SK-N-DZ (cell line): ENCODE measurements around the gene PDGFRB. TPM values are rescaled to one million over a fixed set of nuclear protein-coding genes. Genes with fewer than 3 reads are reported as not detected.

Source experiments
- DNase-seq: peaks from one replicate; pipeline ENCODE4 v3.0.0-alpha.2; 2015; ENCODE audit warnings: low spot score
- polyA plus RNA-seq, 2 experiments: library from polyadenylated mRNA; depleted of rRNA; stranded (reverse); fragments of >200 nt; gene quantifications; 2 replicates each; pipeline ENCODE4 v1.2.3, GENCODE V29; 2014

The PDGFRB gene
- polyA plus RNA-seq (2014; cell fraction: cytosol; rRNA removed), result 9.7 and 10.5 TPM in 2 replicates
- polyA plus RNA-seq (2014; cell fraction: nucleus; rRNA removed), result 13.0 and 23.0 TPM in 2 replicates

GRCh38 chr5:150155258-150156026, at the start of gene PDGFRB:
Gene PDGFRB (minus strand): TSS chr5:150155845. CDS start chr5:150137047, 18,798 bp downstream.
- peak; percentile 85 for DNase-seq

GRCh38 chr5:150204590-150204960, 48.9 kb upstream of the PDGFRB start:
- DNase-seq, result no peak

DNA sequence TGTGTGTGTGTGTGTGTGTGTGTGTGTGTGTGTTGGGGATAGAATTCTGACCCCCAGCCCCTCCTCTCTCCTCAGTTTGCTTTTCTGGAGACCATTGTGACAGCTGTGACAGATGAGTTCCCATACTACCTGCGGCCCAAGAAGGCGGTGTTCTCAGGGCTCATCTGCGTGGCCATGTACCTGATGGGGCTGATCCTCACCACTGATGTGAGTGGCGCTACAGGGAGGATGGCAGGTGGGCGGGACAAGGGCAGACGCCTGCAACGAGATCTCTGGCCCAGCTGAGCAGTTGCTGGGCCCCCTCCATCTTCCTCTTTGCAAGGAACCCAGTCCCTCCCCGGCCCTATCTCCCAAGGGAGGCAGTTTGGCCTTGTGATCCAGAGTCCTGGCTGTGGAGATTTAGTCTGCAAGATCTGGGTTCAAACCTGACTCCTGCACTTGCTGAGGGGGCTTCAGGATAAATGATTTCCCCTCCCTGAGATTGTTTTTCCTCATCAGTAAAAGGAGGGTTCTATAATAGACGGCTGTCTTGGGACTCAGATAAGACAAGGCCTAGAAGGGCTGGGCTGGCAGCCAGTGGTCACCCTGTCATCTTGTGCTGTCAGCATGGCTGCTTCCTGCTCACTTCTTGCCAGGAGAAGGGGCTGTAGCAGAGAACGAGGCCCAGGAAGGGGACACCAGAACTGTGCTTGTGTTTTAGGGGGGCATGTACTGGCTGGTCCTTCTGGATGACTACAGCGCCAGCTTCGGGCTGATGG, 48.4 kb upstream of the PDGFRB start:
- DNase-seq, result no peak

- DNase-seq, result no peak
These were observed 46.9 kb upstream of the PDGFRB start for GRCh38 chr5:150202501-150202900.

GRCh38 chr5:150197476-150197875, 41.8 kb upstream of the PDGFRB start:
- DNase-seq, result no peak

GRCh38 chr5:150196986-150197385, 41.3 kb upstream of the PDGFRB start:
- DNase-seq, result no peak

DNA sequence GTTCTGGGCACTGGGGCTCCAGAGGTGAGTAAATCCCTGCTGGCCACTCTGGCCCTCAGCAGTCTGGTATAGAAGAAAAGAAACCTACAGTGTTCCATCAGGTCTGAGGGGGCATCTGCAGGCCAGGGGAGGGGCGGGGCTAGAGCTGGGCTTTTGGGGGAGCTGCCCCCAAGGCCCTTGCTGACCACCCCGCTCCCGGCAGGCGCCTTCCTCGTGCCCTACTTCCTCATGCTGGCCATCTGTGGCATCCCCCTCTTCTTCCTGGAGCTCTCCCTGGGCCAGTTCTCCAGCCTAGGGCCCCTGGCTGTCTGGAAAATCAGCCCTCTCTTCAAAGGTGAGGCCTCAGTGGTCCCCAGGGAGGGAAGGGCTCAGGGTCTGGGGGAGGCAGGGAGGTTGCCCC, 40.9 kb upstream of the PDGFRB start:
- DNase-seq, result no peak

DNA sequence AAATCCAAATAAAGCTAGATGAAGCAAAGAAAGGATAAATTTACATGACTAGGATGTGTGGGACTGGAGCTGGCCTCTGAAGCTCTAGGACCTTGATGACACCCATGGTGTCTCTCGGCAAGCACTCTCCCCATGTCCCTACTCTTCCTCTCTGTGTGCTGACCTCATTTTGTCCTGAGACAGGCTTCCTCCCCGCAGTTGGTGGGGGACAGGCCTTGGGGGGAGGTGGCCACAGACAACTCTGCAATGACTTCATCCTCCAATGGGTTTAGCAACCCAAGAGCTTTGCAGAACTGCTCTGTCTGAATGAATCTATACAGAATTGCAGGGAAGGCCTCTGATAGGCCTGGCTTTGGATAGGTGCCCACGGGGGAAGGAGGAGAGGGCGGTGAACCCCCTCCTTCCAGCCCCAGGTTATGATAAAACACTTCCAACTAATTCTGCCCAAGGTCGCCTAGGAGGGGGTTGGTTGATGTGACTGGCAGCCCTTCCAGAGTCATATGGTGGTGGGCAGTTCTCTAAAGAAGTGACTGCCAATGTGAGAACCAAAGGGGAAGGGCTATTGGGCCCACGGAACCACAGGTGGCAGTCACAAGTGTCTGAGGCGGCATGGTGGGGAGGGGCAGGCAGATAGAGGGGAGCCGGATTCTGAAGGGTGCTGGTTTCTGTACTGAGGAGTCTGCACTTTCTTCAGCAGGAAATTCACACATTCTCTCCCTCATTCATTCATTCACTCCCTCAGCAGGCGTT, 40.3 kb upstream of the PDGFRB start:
- DNase-seq, result no peak

DNA sequence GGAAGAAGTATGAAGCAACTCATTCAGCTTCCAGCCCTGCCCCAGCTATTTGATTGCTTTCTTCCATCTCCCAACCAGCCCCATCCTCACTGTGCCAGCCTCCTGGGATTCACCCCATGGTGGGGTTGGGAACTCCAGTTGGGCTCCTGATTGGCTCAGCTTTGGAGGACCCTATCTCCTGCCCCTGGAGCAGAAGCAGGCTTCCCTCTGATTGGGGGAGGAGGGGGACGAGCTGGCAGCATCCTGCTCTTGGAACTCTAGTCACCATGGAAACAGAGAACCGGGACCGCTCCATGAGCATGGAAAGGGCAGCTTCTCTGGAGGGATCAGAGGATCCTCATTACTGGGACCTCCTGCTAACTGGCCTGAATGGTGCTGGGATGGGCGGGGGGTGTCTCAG, 36.8 kb upstream of the PDGFRB start:
- DNase-seq, result peak; percentile 52

DNA sequence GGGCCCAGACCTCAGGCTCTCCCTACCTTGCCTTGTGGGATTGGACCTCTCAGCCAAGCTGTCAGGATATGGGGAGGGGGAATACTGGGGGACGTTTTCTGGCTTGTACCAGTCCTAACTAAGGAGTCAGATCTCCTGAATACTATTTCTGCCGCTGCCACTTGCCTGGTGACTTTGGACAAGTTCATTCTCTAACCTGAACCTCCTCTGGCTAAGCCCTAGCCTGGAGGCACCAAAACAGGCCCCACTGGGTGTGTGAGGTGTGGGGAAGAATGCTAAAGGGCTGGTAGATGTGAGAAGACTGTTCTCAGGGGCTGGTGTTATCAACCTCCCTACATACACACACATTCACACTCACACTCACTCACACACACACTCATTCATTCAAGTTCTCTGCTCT, 35.3 kb upstream of the PDGFRB start:
- DNase-seq, result no peak

- no peak for DNase-seq
These were observed 34.9 kb upstream of the PDGFRB start for GRCh38 chr5:150190503-150190979.

- no peak for DNase-seq
These were observed 34.3 kb upstream of the PDGFRB start, which contains the start of gene SLC6A7 for GRCh38 chr5:150189728-150190502. Gene SLC6A7 (plus strand): TSS chr5:150190062. CDS start chr5:150190328, 266 bp downstream.

DNA sequence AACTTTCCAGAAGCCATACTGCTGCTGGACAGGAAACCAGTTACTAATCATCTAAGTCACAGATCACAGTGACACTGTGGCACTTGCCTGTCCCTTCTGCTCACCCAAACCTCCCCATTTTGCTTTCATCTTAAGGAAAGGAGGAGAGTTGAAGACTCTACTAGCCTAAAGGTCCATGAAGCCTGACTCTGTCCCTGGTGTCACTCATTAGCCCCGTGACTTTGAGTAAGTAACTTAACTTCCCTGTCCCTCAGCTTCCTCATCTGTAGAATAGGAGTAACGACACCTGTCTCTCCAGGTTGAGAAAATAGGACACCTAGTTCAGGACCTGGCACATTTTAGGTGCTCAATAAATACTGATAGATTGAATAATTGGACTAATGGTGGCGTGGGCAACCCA, 33.7 kb upstream of the PDGFRB start:
- DNase-seq, result no peak

DNA sequence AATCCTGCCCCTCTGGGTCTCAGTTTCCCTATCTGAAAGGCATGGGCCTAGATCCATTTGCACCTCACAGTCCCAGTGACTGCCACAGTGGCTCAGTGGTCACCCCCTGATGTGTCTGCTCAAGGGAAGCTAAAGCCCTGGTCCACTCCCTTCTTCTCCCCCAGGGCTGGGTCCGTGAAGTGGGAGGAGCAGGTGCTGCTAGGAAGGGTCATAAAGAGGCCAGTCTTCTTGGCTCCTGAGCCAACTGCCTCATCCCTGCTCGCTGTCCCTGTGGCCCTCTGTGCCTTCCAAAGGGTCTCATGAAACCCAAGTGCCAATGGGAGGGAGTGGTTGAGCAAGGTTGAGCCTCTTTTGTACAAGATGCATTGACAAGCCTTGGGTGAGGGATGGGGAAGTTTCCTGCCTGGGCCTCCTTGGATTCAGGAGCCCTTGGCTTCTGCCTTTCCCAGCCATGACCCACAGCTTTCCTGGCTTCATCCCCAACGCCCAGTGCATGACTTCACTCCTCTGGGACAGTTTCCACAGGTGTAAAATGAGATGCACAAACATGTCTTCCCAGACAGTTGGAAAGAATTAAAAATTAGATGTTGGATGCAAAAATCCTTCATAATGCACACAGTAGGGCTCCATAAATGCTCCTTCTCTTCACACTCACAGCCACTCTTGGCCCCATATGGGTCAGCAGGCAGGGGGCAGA, 32.6 kb upstream of the PDGFRB start:
- DNase-seq, result no peak

DNA sequence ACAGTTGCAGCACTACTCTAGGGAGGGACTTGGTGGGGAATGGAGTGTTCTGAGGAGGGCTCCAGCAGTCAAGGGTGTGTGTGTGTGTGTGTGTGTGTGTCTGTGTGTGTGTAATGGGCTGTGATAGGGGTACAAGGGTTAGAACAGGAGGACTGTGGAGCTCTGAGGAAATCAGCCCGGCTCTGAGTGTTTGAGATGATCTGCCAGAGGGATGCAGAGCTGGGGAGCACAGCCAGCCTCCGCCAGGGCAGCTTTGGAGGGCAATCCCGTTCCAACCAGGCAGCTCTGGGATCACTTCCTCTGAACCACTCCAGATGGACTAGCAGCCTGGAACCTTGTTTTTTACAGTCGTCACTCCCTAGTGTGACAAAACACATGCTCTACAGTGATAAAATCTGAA, 31.3 kb upstream of the PDGFRB start:
- no peak for DNase-seq

GRCh38 chr5:150186137-150186536, 30.5 kb upstream of the PDGFRB start:
- no peak for DNase-seq

- DNase-seq, result no peak
These were observed 29.6 kb upstream of the PDGFRB start for GRCh38 chr5:150184990-150185912.

- no peak for DNase-seq
These were observed 28.4 kb upstream of the PDGFRB start for GRCh38 chr5:150184006-150184405.

DNA sequence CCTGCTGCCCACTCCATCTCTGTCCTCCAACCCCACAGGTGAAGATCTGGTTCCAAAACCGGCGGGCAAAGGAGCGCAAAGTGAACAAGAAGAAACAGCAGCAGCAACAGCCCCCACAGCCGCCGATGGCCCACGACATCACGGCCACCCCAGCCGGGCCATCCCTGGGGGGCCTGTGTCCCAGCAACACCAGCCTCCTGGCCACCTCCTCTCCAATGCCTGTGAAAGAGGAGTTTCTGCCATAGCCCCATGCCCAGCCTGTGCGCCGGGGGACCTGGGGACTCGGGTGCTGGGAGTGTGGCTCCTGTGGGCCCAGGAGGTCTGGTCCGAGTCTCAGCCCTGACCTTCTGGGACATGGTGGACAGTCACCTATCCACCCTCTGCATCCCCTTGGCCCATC, 27.8 kb upstream of the PDGFRB start:
- no peak for DNase-seq
